Ovary (tissue), 9 donors: ENCODE results near the gene SERPINE3. TPM values are rescaled to one million over a fixed set of nuclear protein-coding genes. Genes with fewer than 3 reads are reported as not detected.

Experiments used
- DNase-seq, 5 donors: peaks; one replicate each; pipeline ENCODE4 v3.0.0-alpha.2; 2019 to 2020
- H3K27ac ChIP-seq, 2 donors: fragments of 200-600 bp; one replicate each; pipeline versions ENCODE4 v1.5.1 to v1.8.0; 2019 to 2022
- H3K27me3 ChIP-seq: fragments of 200-600 bp; one replicate; pipeline ENCODE4 v1.8.0; 2022
- H3K36me3 ChIP-seq: fragments of 200-600 bp; sonication (generic); one replicate; pipeline ENCODE4 v1.5.1; 2019
- H3K4me1 ChIP-seq: one replicate; pipeline ENCODE4 v1.8.1; 2013; ENCODE audit warnings: mild to moderate bottlenecking, moderate library complexity; ENCODE audit not compliant: insufficient read depth
- H3K4me3 ChIP-seq: fragments of 200-600 bp; sonication (generic); one replicate; pipeline ENCODE4 v1.5.1; 2017
- H3K9me3 ChIP-seq, 2 donors: fragments of 200-600 bp in 1 of 2; sonication (generic) in 1 of 2; one replicate each; pipeline versions ENCODE4 v1.5.1 to v1.8.1; 2013 to 2019; ENCODE audit warnings: mild to moderate bottlenecking in 1 of 2, moderate library complexity in 1 of 2
- CTCF ChIP-seq, 3 donors: fragments of 450-650 bp in 2 of 3; fragments of 200-600 bp in 1 of 3; IDR thresholded peaks; one replicate each; pipeline versions ENCODE4 v1.5.1 to v1.8.0; 2016 to 2022; ENCODE audit warnings: antibody characterized with exemption in 3 of 3, mild to moderate bottlenecking in 1 of 3
- EP300 ChIP-seq: sonication (generic); formaldehyde crosslinking; IDR thresholded peaks from one replicate; pipeline ENCODE4 v1.6.1; 2017; ENCODE audit warnings: antibody characterized with exemption
- POLR2A ChIP-seq: fragments of 450-650 bp; IDR thresholded peaks from one replicate; pipeline ENCODE4 v1.6.1; 2017; ENCODE audit warnings: antibody characterized with exemption, mild to moderate bottlenecking, moderate library complexity
- WGBS, 3 donors: extraction: QIAGEN DNeasy Blood & Tissue Kit in 1 of 3; methylation state at CpG; one replicate each; pipeline versions ENCODE4 v1.1.5 to v1.1.7; 2013 to 2017; 5-methylcytosine and 5-hydroxymethylcytosine counted together
- intact Hi-C, 4 donors: fragments of 100-400 bp; cut with DNase I; formaldehyde crosslinking; loops; one replicate each; pipeline versions ENCODE4 v1.11.0 to v1.15.1; 2022 to 2023
- polyA plus RNA-seq, 2 donors: library from polyadenylated mRNA; stranded (reverse); fragments of 200-250 nt in 1 of 2; fragments of 350-450 nt in 1 of 2; fragmentation: Illumina TruSeq in 1 of 2; extraction: RNeasy Lipid Tissue Mini Kit (QIAGEN cat#74804) in 1 of 2; gene quantifications; one replicate each; pipeline ENCODE4 v1.2.3, GENCODE V29; 2013 to 2014
- total RNA-seq, 7 donors: library from RNA; depleted of rRNA in 2 of 7; stranded (reverse); fragments of >200 nt in 2 of 7; fragmentation: NEBNext Ultra II Directional in 3 of 7; extraction: Animal tissue kit (Norgen Biotek cat#: 25700) in 3 of 7; gene quantifications; one replicate each; pipeline versions ENCODE4 v1.1.0 to v1.2.4, GENCODE V29; 2016 to 2023
- donor health status: DM: no; HTN: no; CAD: no; lungs with moderate emphysema.
- donor health status: DM: no; HTN: no; CAD: no.
- donor health status: Bipolar disorder and iron deficiency.
- donor health status: DM: yes; HTN: yes; CAD: no.
- donor health status: DM: no; HTN: no; CAD: no.
- donor health status: DM: yes; HTN: yes; CAD: no.

Gene SERPINE3
- total and polyA plus RNA-seq, 9 donors, result 0.11 to 0.18 TPM; not detected in 7

DNA sequence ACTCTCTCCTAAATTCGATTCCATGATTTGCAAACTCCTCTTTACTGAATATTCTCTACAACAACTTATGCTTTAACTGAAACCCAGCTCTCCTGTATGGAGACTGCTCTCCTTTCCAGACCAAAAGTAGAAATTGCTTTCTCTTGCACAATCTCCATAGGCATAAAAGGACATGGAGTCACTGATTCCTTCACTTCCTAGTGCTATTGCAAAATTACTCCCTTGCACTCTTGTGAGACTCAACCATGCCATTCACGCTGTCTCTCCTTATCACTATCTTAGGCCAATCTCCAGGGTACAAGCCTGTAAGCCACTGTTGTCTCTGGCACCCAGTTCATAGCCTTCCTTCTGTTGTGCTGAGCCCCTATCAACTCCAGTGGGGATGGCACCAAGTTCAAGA is 30.6 kb downstream of the SERPINE3 start:
- Histone ChIP-seq H3K36me3 (no peaks in the 10 kb centered on the region), H3K9me3 (no peaks in the 10 kb centered on the region), H3K4me3 (no peak overlapping the region), H3K27ac (no peak overlapping the region), H3K27me3 (no peaks in the 10 kb centered on the region), H3K4me1 (no peaks in the 10 kb centered on the region)
- intact Hi-C loops, result no loop called here
- WGBS, 3 donors, result 93 to 97% (median 93%) methylated on average over 2 of the region's 2 CpGs
- DNase-seq, result no peak
- no peak for TF ChIP-seq POLR2A
- no peak for TF ChIP-seq EP300
- TF ChIP-seq CTCF (IDR thresholded peaks at IDR 0.05), result no peak

- no peaks in the 10 kb centered on the region for H3K36me3 ChIP-seq
- no peak for DNase-seq
- no peaks in the 10 kb centered on the region for H3K27me3 ChIP-seq
- H3K4me1 ChIP-seq, result no peaks in the 10 kb centered on the region
- no peaks in the 10 kb centered on the region for H3K9me3 ChIP-seq
- H3K4me3 ChIP-seq, result no peak overlapping the region
- WGBS, 3 donors, result 85 to 96% (median 95%) methylated on average over 2 of the region's 2 CpGs
- TF ChIP-seq CTCF (IDR thresholded peaks at IDR 0.05) (no peak), EP300 (no peak), POLR2A (no peak)
- H3K27ac ChIP-seq, result no peak overlapping the region
- intact Hi-C loops, result no loop called here
Measured at GRCh38 chr13:51370811-51371210, 31.3 kb downstream of the SERPINE3 start.

- Histone ChIP-seq H3K4me1 (no peaks in the 10 kb centered on the region), H3K27ac (no peak overlapping the region), H3K9me3 (no peaks in the 10 kb centered on the region), H3K27me3 (no peaks in the 10 kb centered on the region), H3K36me3 (no peaks in the 10 kb centered on the region), H3K4me3 (no peak overlapping the region)
- TF ChIP-seq EP300 (no peak), POLR2A (no peak), CTCF (IDR thresholded peaks at IDR 0.05) (no peak)
- WGBS, 3 donors, result 92 to 94% (median 93%) methylated on average over 6 of the region's 6 CpGs
- DNase-seq, result no peak
- intact Hi-C loops, result no loop called here
Measured at GRCh38 chr13:51371768-51372399, 32.4 kb downstream of the SERPINE3 start.

- Histone ChIP-seq H3K9me3 (no peaks in the 10 kb centered on the region), H3K4me1 (no peaks in the 10 kb centered on the region), H3K4me3 (no peak overlapping the region), H3K27ac (no peak overlapping the region), H3K36me3 (no peaks in the 10 kb centered on the region), H3K27me3 (no peaks in the 10 kb centered on the region)
- 94 to 97% (median 94%) methylated on average over 2 of the region's 2 CpGs for WGBS, 3 donors
- no peak for DNase-seq
- intact Hi-C loops, result no loop called here
- TF ChIP-seq EP300 (no peak), CTCF (IDR thresholded peaks at IDR 0.05) (no peak), POLR2A (no peak)
Measured at GRCh38 chr13:51373451-51373850, 34.0 kb downstream of the SERPINE3 start.
